HepG2 (cell line): ENCODE data around the gene SGTB. TPM values are rescaled to one million over a fixed set of nuclear protein-coding genes. Genes with fewer than 3 reads are reported as not detected.

Experiments used
- ATAC-seq: fragments of 200-7000 bp; cut with Tn5 transposase; 3 replicates; pipeline ENCODE4 v1.9.1; 2020; ENCODE audit warnings: mild to moderate bottlenecking, moderate library complexity
- BruUV-seq: library from RNA; stranded (reverse); fragments of 400-500 nt; replicated peaks from 2 replicates; lab custom pipeline; 2021; lab: Mats Ljungman, UMichigan
- CTCF ChIA-PET: fragments of 300-600 bp; formaldehyde crosslinking; extraction: SDS; loops from one replicate; lab custom pipeline; 2021; ENCODE audit warnings: low total read pairs, inconsistent platforms, low intra/inter-chr PET ratio; lab: Yijun Ruan, JAX
- POLR2A ChIA-PET: fragments of 350-600 bp; sonication (Branson Sonifier 250); formaldehyde crosslinking; loops from one replicate; lab custom pipeline; 2020; ENCODE audit warnings: antibody characterized with exemption, inconsistent platforms; lab: Yijun Ruan, JAX
- DNase-seq: peaks from one replicate; pipeline ENCODE4 v3.0.0-alpha.2; 2015; ENCODE audit warnings: low spot score
- FAIRE-seq: peaks from 3 replicates; lab custom pipeline; 2011; peaks lifted over from hg19 to GRCh38; lab: Jason Lieb, UNC
- H2AFZ ChIP-seq: one replicate; pipeline ENCODE4 v1.6.1; 2011; ENCODE audit warnings: low read length, inconsistent platforms
- H3K27ac ChIP-seq: fragments of 300-600 bp; 3 replicates; pipeline ENCODE4 v1.8.0; 2011; ENCODE audit warnings: mixed run types, mild to moderate bottlenecking, mixed read lengths, low read length, inconsistent platforms; ENCODE audit not compliant: insufficient read depth; ENCODE audit errors: extremely low read length
- H3K27me3 ChIP-seq, 2 experiments: fragments of 200-600 bp in 1 of 2; 2 replicates in 1 of 2; 3 replicates in 1 of 2; pipeline versions ENCODE4 v1.6.0 to v1.8.0; 2011; ENCODE audit warnings: low read length in 2 of 2, mild to moderate bottlenecking in 2 of 2, moderate library complexity in 2 of 2, inconsistent platforms in 1 of 2; ENCODE audit not compliant: insufficient read depth in 2 of 2, control insufficient read depth in 1 of 2
- H3K36me3 ChIP-seq, 2 experiments: fragments of 200-600 bp in 1 of 2; replicated peaks in 1 of 2; 2 replicates in 1 of 2; 3 replicates in 1 of 2; pipeline versions ENCODE4 v1.5.1 to v1.8.0; 2011; ENCODE audit warnings: low read length in 2 of 2, inconsistent platforms in 1 of 2; ENCODE audit not compliant: insufficient read depth in 2 of 2, control insufficient read depth in 1 of 2
- H3K4me1 ChIP-seq: 2 replicates; pipeline ENCODE4 v1.5.1; 2012; ENCODE audit warnings: low read length, inconsistent platforms; ENCODE audit not compliant: insufficient read depth
- H3K4me2 ChIP-seq: 2 replicates; pipeline ENCODE4 v1.6.0; 2011; ENCODE audit warnings: low read depth, low read length, inconsistent platforms
- H3K4me3 ChIP-seq, 3 experiments: fragments of 200-600 bp in 1 of 3; sonication (generic), shearing (Covaris generic) in 1 of 3; replicated peaks in 1 of 3; 2 replicates each; pipeline ENCODE4 v1.5.1; 2011 to 2016; ENCODE audit warnings: low read length in 3 of 3, inconsistent platforms in 2 of 3, low read depth in 2 of 3, mild to moderate bottlenecking in 2 of 3, control low read depth in 1 of 3, mixed read lengths in 1 of 3; ENCODE audit not compliant: insufficient read depth in 1 of 3
- H3K79me2 ChIP-seq: one replicate; pipeline ENCODE4 v1.6.1; 2011; ENCODE audit warnings: low read length, inconsistent platforms; ENCODE audit not compliant: insufficient read depth
- H3K9ac ChIP-seq: 2 replicates; pipeline ENCODE4 v1.6.0; 2011; ENCODE audit warnings: mild to moderate bottlenecking, low read depth, low read length, inconsistent platforms; ENCODE audit not compliant: insufficient read depth
- H3K9me3 ChIP-seq: 2 replicates; pipeline ENCODE4 v1.5.1; 2012; ENCODE audit warnings: mild to moderate bottlenecking, low read length
- H4K20me1 ChIP-seq: 2 replicates; pipeline ENCODE4 v1.6.0; 2011; ENCODE audit warnings: inconsistent platforms, mild to moderate bottlenecking, low read length, moderate library complexity; ENCODE audit not compliant: insufficient read depth
- POLR2G ChIP-seq: fragments of 200-400 bp; formaldehyde crosslinking; IDR thresholded peaks from 2 replicates; pipeline ENCODE4 v1.6.1; 2018; ENCODE audit warnings: mild to moderate bottlenecking, low read depth, low read length, moderate library complexity
- STAG1 ChIP-seq: sonication (generic); formaldehyde crosslinking; IDR thresholded peaks from 2 replicates; pipeline ENCODE4 v1.4.0; 2020; ENCODE audit warnings: missing genetic modification reagents
- TBX3 ChIP-seq: fragments of 450-650 bp; IDR thresholded peaks from 2 replicates; pipeline ENCODE4 v1.6.1; 2017; ENCODE audit warnings: antibody characterized with exemption, mild to moderate bottlenecking, inconsistent platforms, borderline replicate concordance
- ZBTB39 ChIP-seq: sonication (generic); formaldehyde crosslinking; IDR thresholded peaks from 2 replicates; pipeline ENCODE4 v1.5.0; 2020; ENCODE audit warnings: missing genetic modification reagents
- ZNF121 ChIP-seq: sonication (generic); formaldehyde crosslinking; IDR thresholded peaks from 2 replicates; pipeline ENCODE4 v1.5.0; 2020; ENCODE audit warnings: mild to moderate bottlenecking, missing genetic modification reagents
- ZNF713 ChIP-seq: sonication (generic); formaldehyde crosslinking; IDR thresholded peaks from 2 replicates; pipeline ENCODE4 v1.4.0; 2020; ENCODE audit warnings: mild to moderate bottlenecking, missing genetic modification reagents
- ZNF772 ChIP-seq: sonication (generic); formaldehyde crosslinking; IDR thresholded peaks from 2 replicates; pipeline ENCODE4 v1.5.0; 2020; ENCODE audit warnings: mild to moderate bottlenecking, missing genetic modification reagents
- ZNF776 ChIP-seq: sonication (generic); formaldehyde crosslinking; IDR thresholded peaks from 2 replicates; pipeline ENCODE4 v1.4.0; 2020; ENCODE audit warnings: mild to moderate bottlenecking, missing genetic modification reagents
- ZUFSP ChIP-seq: sonication (generic); formaldehyde crosslinking; IDR thresholded peaks from 2 replicates; pipeline ENCODE4 v1.9.0; 2021; ENCODE audit warnings: missing genetic modification reagents, mild to moderate bottlenecking, borderline replicate concordance
- WGBS: methylation state at CpG from one replicate; pipeline ENCODE4 v1.1.6; 2017; ENCODE audit warnings: low lambda C conversion rate; 5-methylcytosine and 5-hydroxymethylcytosine counted together
- in situ Hi-C: cut with HindIII; loops from 2 replicates; pipeline ENCODE4 v1.10.0; 2017; ENCODE audit warnings: low pct_unique_long_range_greater_than_20kb; ENCODE audit not compliant: extremely low pct_ligation_motif_present
- intact Hi-C: fragments of 100-400 bp; cut with micrococcal nuclease; formaldehyde crosslinking; loops from one replicate; pipeline ENCODE4 v1.10.0; 2022; ENCODE audit not compliant: unreplicated experiment
- polyA plus RNA-seq, 8 experiments: library from polyadenylated mRNA; depleted of rRNA in 3 of 8; stranded (reverse) in 7 of 8; unstranded in 1 of 8; fragments of >200 nt; fragmentation: Illumina TruSeq in 4 of 8; extraction: Trizol in 4 of 8; gene quantifications; 2 replicates each; pipeline versions ENCODE4 v1.2.1 to v1.2.3, GENCODE V29; 2011 to 2016; ENCODE audit warnings: low read depth in 4 of 8, missing spikeins in 1 of 8, mixed read lengths in 1 of 8; ENCODE audit not compliant: insufficient read depth in 1 of 8
- total RNA-seq, 5 experiments: library from RNA; depleted of rRNA; stranded (reverse); fragments of >200 nt; fragmentation: Illumina TruSeq; extraction: Trizol; gene quantifications; 2 replicates each; pipeline ENCODE4 v1.2.3, GENCODE V29; 2016; ENCODE audit warnings: low read depth in 1 of 5

The SGTB gene
- total and polyA plus RNA-seq, 2 of the 13 experiments (the other 11 are each of a cell fraction or from before 2014, with no cell fraction given) = 5.2 to 11.2 TPM

DNA sequence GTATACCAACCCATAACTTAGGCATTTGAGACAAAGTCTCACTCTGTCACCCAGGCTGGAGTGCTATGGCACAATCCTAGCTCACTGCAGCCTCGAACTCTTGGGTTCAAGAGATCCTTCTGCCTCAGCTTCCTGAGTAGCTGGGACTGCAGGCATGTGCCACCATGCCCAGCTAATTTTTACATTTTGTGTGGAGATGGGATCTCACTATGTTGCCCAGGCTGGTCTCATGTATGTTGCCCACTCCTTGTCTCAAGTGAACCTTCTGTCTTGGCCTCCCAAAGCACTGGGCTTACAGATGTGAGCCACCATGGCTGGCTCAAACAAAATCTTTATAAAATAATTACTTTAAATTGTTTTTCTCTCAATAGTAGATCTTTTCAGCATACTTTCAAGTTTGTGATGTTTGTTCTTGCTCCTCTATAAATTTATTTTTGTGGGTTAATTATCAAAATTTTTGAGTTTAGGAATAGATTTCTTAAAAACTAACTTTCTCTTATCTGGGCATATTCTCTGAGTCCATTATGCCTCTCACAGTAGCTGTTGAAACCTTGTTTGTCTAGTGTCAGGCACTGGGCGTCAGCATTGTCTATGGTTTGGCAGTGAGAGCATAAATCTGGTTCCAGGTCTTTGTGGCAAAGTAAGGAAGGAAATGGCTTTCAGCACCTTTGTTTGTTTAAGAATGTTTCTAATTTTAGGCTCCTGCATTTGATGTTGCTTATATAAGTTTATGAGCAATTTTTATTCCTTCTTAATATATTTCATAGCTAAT lies 38.8 kb upstream of the SGTB start:
- BruUV-seq = no TSS peak
- Histone ChIP-seq H3K27ac (no peak overlapping the region), H3K36me3 (peaks cover 5 to 19% of the 10 kb centered on the region in 2 experiments), H3K79me2 (no peaks in the 10 kb centered on the region), H3K4me3 (no peak overlapping the region), H2AFZ (no peak overlapping the region), H3K9ac (no peak overlapping the region), H4K20me1 (no peaks in the 10 kb centered on the region; the same call in 1 of the 2 replicates), H3K4me2 (no peak overlapping the region), H3K9me3 (no peaks in the 10 kb centered on the region), H3K27me3 (no peaks in the 10 kb centered on the region), H3K4me1 (no peaks in the 10 kb centered on the region)
- ATAC-seq (no peak), FAIRE-seq (no peak), DNase-seq (no peak)
- ChIA-PET POLR2A (no interaction called here), CTCF (no interaction called here)
- TF ChIP-seq ZNF121 (CRISPR knock-in tag) = peak; percentile 50; the same call in 1 of the 2 replicates
- 0 out of 2 replicates have a peak, but pooled peaks have one; percentile 16 for TF ChIP-seq STAG1 (CRISPR knock-in tag)
- TF ChIP-seq ZNF776 (CRISPR knock-in tag) = no peak
- intact Hi-C loops = no loop called here
- in situ Hi-C loops = no loop called here
- 100% methylated on average over 2 of the region's 2 CpGs for WGBS

DNA sequence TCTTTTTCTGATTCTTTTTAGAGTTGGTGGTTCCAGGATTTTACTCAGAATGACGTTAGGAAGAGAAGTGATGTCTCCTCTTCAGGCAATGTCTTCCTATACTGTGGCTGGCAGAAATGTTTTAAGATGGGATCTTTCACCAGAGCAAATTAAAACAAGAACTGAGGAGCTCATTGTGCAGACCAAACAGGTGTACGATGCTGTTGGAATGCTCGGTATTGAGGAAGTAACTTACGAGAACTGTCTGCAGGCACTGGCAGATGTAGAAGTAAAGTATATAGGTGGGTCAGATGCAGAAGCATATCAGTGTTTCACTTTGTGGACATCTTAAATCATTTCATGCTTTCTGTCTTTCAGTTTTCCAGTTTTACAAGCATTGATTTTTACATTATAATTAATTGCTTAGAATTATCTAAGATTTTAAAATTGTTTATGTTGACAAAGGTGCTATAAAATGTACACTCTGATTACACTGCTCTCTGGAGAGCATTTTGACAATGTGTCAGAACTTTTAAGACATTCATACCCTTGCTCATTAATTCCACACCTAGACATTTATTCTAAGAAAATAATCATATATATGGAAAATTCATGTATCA lies 36.7 kb upstream of the SGTB start:
- no peak overlapping the region for H3K4me3 ChIP-seq
- H3K27ac ChIP-seq = no peak overlapping the region
- no peak for DNase-seq
- no peak overlapping the region for H3K9ac ChIP-seq
- H3K4me2 ChIP-seq = no peak overlapping the region
- peaks cover 5 to 19% of the 10 kb centered on the region in 2 experiments for H3K36me3 ChIP-seq
- no peaks in the 10 kb centered on the region for H3K27me3 ChIP-seq
- no peaks in the 10 kb centered on the region for H3K9me3 ChIP-seq
- H3K79me2 ChIP-seq = no peaks in the 10 kb centered on the region
- no peak for ATAC-seq
- no peaks in the 10 kb centered on the region for H3K4me1 ChIP-seq
- no peaks in the 10 kb centered on the region; the same call in 1 of the 2 replicates for H4K20me1 ChIP-seq
- H2AFZ ChIP-seq = no peak overlapping the region
- CTCF ChIA-PET = no interaction called here
- POLR2A ChIA-PET = no interaction called here
- 100% methylated on average over 4 of the region's 4 CpGs for WGBS
- FAIRE-seq = no peak
- intact Hi-C loops (no loop called here), in situ Hi-C loops (no loop called here)
- no TSS peak for BruUV-seq
- no peak for TF ChIP-seq ZBTB39 (CRISPR knock-in tag)
- TF ChIP-seq ZNF772 (CRISPR knock-in tag) = no peak
- no peak for TF ChIP-seq POLR2G
- no peak for TF ChIP-seq ZNF713 (CRISPR knock-in tag)
- TF ChIP-seq ZUFSP = no peak
- no peak for TF ChIP-seq TBX3
